Measurements from ENCODE around the gene SEL1L2.

The SEL1L2 gene

DNA sequence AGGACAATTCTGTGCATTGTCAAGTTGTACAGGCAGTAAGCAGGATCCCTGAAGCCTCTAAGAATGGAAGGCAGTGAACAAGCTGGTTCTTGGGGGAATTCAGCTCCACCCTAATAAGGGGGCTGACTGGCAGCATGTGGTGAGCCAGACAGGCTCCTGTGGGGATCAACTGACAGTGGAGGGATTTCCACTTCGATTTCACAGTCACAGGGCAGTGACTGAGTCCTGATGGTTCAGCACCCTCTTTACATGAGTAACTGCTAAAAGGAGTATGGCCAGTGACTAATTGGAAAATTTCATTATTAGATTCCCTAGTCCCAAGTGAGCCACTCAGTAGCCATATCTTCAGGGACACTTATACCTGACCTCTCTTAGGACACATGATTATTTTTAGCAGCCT is 127.2 kb downstream of the SEL1L2 start:
- H3K4me1 Mint-ChIP-seq (ENCODE audit: low read depth): no peaks in the 10 kb centered on the region
- H3K4me3 Mint-ChIP-seq: no peak overlapping the region
- H3K36me3 Mint-ChIP-seq (ENCODE audit: low read depth): no peaks in the 10 kb centered on the region
- H3K27me3 Mint-ChIP-seq: peaks cover 8% of the 10 kb centered on the region
- H3K27ac Mint-ChIP-seq: no peak overlapping the region
- peaks cover 4% of the 10 kb centered on the region for H3K9me3 Mint-ChIP-seq

DNA sequence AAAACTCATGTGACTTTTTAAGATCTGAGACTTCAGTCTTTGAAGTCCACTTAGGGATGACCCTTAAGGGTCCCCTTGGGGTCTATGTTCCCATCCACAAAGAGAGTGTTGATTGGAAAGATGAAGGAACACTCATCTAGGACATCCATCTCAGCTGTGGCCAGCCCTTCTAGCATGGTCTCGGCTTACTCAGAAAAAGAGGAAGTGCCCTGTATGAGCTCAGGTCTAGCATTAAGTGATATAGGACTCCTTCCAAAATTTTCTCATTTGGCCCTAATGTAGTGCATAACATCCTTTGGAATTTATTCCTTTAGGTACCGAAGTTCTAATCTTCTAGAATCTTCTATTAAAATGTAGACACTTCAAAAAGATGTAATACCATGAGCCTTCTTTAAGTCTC is 128.2 kb downstream of the SEL1L2 start:
- Mint-ChIP-seq H3K9me3 (peaks cover 4% of the 10 kb centered on the region), H3K27ac (no peak overlapping the region), H3K36me3 (ENCODE audit: low read depth) (no peaks in the 10 kb centered on the region), H3K4me1 (ENCODE audit: low read depth) (no peaks in the 10 kb centered on the region), H3K27me3 (peaks cover 8% of the 10 kb centered on the region), H3K4me3 (no peak overlapping the region)

DNA sequence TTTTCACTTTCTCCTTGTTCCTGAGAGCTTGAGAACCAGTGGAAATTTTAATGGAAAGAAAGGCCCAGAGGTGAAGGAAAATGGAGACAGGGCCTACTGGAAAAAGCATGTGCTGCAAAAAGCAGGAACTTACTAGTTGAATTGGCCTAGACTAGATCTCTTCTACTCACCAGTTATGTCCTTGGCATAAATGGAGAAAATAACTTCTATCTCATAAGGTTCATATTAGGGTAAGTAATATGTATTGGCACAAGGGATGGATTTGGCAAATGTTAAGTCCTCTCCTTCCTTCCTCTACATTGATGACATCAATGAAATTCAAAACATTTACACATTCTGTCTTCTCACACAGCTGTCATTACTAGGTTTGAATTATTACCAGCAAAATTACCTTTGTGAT is 131.5 kb downstream of the SEL1L2 start:
- Mint-ChIP-seq H3K27ac (no peak overlapping the region), H3K9me3 (peaks cover 4% of the 10 kb centered on the region), H3K4me3 (no peak overlapping the region), H3K27me3 (peaks cover 4% of the 10 kb centered on the region), H3K36me3 (ENCODE audit: low read depth) (no peaks in the 10 kb centered on the region), H3K4me1 (ENCODE audit: low read depth) (no peaks in the 10 kb centered on the region)

DNA sequence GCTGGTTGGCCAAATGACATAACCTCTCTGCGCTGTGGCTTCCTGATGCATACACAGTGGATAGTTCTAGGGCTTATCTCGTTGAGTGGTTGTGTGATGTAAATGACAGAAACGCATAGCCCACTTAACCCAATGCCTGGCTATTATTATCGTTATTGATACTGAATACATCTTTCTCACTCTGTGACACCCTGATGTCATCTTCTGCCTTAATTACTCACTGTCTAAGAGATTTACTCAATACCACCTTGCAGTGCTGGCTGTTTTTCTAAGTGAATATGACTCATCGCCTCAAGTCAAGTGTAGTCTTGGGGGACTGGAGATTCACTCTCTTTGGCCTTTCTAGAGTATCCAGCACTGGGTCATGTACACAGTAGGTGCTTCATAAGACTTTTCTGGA is 132.0 kb downstream of the SEL1L2 start:
- no peak overlapping the region for H3K4me3 Mint-ChIP-seq
- peaks cover 4% of the 10 kb centered on the region for H3K9me3 Mint-ChIP-seq
- no peaks in the 10 kb centered on the region for H3K36me3 Mint-ChIP-seq (ENCODE audit: low read depth)
- no peaks in the 10 kb centered on the region for H3K4me1 Mint-ChIP-seq (ENCODE audit: low read depth)
- peaks cover 4% of the 10 kb centered on the region for H3K27me3 Mint-ChIP-seq
- H3K27ac Mint-ChIP-seq: no peak overlapping the region

DNA sequence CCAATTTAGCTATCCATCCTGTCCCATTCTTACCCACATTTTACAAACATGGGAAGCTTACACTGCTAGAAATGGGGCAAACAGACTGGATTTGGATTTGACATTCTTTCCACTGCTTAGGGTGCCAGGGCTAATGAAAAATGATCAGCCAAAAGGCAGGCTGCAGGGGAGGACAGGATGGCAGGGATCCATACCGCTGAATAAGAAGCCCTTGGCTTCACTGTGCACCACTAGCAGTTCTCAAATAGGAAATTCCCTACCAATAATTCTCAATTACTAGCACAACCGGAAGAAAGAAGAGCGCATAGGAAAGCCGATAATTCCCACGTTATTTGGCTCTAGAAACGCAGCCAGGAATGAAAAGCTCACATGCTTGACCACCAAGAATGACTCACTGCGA is 132.5 kb downstream of the SEL1L2 start:
- H3K27me3 Mint-ChIP-seq: peaks cover 4% of the 10 kb centered on the region
- H3K4me3 Mint-ChIP-seq: no peak overlapping the region

DNA sequence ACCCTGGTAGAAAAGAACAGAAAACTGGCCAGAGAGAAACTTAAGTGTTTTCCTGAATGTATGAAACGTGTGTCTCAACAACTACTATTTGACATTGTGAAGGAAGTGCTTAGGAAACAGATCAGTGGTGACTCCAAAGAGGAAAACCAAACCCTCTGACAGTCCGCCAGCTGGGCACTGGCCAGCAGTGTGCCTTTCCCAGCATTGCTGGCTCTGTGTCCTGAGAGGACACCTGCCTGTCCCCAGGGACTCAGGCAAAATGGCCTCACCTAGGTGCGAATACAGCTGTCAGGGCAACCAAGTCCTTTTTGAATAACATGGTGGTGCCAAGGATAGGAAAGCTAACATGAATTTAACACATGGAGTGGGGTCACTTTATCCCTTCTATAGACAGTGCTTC is 133.1 kb downstream of the SEL1L2 start:
- Mint-ChIP-seq H3K27ac (no peak overlapping the region), H3K4me3 (no peak overlapping the region), H3K27me3 (peaks cover 4% of the 10 kb centered on the region), H3K9me3 (peaks cover 4% of the 10 kb centered on the region), H3K36me3 (ENCODE audit: low read depth) (no peaks in the 10 kb centered on the region), H3K4me1 (ENCODE audit: low read depth) (no peaks in the 10 kb centered on the region)

More for the DNA sequence above, 132.5 kb downstream of the SEL1L2 start:
- no peaks in the 10 kb centered on the region for H3K4me1 Mint-ChIP-seq (ENCODE audit: low read depth)
- H3K9me3 Mint-ChIP-seq: peaks cover 4% of the 10 kb centered on the region
- no peak overlapping the region for H3K27ac Mint-ChIP-seq
- H3K36me3 Mint-ChIP-seq (ENCODE audit: low read depth): no peaks in the 10 kb centered on the region

DNA sequence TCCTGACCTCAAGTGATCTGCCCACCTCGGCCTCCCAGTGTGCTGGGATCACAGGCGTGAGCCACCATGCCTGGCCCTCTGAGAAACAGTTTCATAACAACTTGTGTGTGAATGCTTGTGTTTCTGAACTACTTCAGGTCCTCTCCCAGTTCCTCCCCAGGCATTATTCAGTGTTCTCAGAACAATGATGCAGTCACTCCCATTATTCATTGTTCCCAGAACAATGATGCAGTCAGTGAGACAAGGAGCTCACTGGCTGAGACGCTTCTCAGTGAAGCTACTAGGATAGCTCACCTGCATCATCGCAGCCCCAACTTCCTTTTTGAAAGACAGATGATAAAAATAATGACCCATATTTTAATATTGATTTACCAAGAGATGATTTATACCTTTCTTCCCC is 134.1 kb downstream of the SEL1L2 start:
- no peak overlapping the region for H3K27ac Mint-ChIP-seq

DNA sequence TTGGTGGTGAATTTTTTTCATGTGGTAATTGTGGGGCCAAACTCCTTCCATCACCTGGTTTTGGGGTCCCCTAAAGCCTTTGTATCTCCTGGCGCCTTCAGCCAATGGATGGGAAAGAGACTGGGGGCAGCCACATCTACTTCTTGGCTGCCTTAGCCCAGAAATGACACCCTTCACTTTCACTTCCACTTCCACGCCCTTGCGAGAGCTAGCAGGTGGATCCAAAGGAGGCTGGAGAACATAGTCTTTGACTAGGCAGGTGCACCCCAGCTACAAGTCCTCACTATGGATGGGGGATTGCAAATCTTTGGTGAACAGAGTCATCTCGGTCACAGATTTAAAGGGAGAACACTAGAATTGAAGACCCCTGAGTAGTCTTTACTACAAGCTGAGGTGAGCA is 134.8 kb downstream of the SEL1L2 start:
- Mint-ChIP-seq H3K36me3 (ENCODE audit: low read depth) (no peaks in the 10 kb centered on the region), H3K9me3 (peaks cover 4% of the 10 kb centered on the region), H3K4me3 (no peak overlapping the region), H3K4me1 (ENCODE audit: low read depth) (no peaks in the 10 kb centered on the region), H3K27ac (no peak overlapping the region), H3K27me3 (peaks cover 4% of the 10 kb centered on the region)

More for the DNA sequence above, 134.1 kb downstream of the SEL1L2 start:
- no peaks in the 10 kb centered on the region for H3K4me1 Mint-ChIP-seq (ENCODE audit: low read depth)
- H3K4me3 Mint-ChIP-seq: no peak overlapping the region
- H3K9me3 Mint-ChIP-seq: peaks cover 4% of the 10 kb centered on the region
- peaks cover 4% of the 10 kb centered on the region for H3K27me3 Mint-ChIP-seq
- H3K36me3 Mint-ChIP-seq (ENCODE audit: low read depth): no peaks in the 10 kb centered on the region

DNA sequence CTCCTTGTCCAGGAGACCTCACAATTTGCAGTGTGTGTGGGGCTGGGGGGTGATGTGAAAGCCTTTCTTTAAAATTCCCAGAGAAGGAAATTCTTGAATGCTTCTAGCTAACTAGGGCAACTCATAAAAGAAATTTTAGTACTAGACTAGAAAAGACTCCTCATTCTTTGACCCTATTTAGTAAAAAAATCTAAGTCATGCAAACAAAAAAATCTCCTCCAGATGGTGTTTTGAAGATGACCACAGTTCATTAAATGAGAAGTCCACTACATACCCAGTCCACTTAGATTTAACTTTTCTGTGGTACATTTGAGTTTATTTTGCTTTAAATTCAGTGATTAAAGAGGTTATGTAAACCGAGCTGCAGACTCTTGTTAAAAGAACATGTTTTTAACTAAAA is 138.1 kb downstream of the SEL1L2 start:
- Mint-ChIP-seq H3K27ac (no peak overlapping the region), H3K36me3 (ENCODE audit: low read depth) (no peaks in the 10 kb centered on the region), H3K4me1 (ENCODE audit: low read depth) (no peaks in the 10 kb centered on the region), H3K4me3 (no peak overlapping the region), H3K9me3 (no peaks in the 10 kb centered on the region), H3K27me3 (no peaks in the 10 kb centered on the region)

DNA sequence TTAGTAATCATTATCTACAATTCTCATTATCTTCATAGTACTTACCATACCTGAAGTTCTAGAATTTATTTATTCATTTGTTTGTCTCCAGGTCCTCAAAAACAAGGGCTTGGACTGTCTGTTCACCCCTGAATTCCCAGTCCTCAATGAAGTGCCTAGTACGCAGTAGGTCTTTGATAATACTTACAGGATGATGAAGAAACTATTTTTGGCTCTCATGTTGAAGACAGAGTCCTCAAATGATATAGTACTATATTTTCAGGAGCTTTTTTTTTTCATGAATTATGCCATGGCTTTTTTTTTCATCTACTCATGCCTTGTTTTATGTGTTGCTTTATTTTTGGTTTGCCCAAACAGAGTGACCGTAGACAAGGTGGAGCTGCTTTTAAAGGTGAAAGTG is 139.1 kb downstream of the SEL1L2 start:
- Mint-ChIP-seq H3K4me3 (no peak overlapping the region), H3K36me3 (ENCODE audit: low read depth) (no peaks in the 10 kb centered on the region), H3K27me3 (no peaks in the 10 kb centered on the region), H3K9me3 (no peaks in the 10 kb centered on the region), H3K27ac (no peak overlapping the region), H3K4me1 (ENCODE audit: low read depth) (no peaks in the 10 kb centered on the region)

DNA sequence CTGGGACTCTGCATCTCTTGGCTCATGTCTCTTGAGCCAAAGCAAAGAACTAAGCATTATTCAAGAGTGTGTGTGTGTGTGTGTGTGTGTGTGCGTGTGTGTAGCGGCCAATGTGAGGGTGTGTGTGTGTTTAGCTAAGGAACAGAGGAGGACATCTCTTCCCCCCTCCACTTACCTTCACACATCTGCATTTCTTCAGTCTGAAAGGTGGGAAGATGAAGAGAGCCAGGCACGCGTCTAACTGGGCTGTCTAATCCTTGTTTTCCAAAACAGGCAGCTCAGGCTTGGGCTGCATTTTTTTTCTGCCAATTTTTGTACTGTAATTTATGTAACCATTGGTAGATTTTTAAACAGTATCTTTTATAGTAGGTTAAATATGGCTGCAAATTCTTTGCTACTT is 146.1 kb downstream of the SEL1L2 start:
- no peaks in the 10 kb centered on the region for H3K4me1 Mint-ChIP-seq (ENCODE audit: low read depth)
- H3K4me3 Mint-ChIP-seq: no peak overlapping the region
- no peaks in the 10 kb centered on the region for H3K36me3 Mint-ChIP-seq (ENCODE audit: low read depth)
- peaks cover 16% of the 10 kb centered on the region for H3K27me3 Mint-ChIP-seq
- H3K9me3 Mint-ChIP-seq: no peaks in the 10 kb centered on the region
- H3K27ac Mint-ChIP-seq: no peak overlapping the region

DNA sequence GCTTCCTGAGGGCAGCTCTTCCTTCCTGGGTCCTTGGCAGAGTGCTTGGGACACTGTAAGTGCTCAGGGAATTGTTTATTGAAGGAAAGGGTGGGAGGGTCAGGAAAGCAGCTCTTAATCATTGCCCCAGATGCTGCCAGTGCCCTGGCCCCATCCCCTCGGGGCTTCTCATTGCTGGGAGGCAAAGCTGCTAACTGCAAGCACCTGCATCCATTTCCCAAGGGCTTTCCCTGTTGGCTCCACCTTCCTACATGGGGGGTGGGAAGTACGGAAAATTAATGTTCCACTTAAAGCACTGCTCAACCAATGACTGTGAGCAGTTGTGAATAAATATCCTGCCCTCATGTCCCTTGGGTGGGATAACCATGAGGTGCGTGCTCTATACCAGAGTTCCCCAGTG is 149.2 kb downstream of the SEL1L2 start:
- Mint-ChIP-seq H3K27ac (no peak overlapping the region), H3K27me3 (peaks cover 16% of the 10 kb centered on the region), H3K4me3 (no peak overlapping the region), H3K36me3 (ENCODE audit: low read depth) (no peaks in the 10 kb centered on the region), H3K9me3 (no peaks in the 10 kb centered on the region), H3K4me1 (ENCODE audit: low read depth) (no peaks in the 10 kb centered on the region)

DNA sequence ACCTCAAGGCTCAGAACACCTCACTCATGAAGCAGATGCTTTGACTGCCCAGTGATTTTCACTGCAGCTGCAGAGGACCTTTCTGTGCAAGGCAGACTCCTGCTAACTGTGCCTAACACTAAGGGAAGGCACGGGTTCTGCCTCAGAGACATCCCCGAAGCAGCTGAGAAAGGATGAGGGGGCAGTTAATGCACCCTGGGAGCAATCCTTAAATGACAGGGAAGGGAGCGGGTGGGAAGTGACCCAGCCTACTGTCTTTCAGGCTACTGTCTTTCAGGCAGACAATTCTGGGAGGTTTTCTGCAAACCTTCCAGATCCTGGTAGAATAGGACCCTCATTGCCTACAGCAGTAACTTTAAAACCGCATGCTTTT is 150.3 kb downstream of the SEL1L2 start:
- H3K27me3 Mint-ChIP-seq: peaks cover 16% of the 10 kb centered on the region
- H3K36me3 Mint-ChIP-seq (ENCODE audit: low read depth): no peaks in the 10 kb centered on the region
- no peak overlapping the region for H3K27ac Mint-ChIP-seq
- H3K4me1 Mint-ChIP-seq (ENCODE audit: low read depth): no peaks in the 10 kb centered on the region
- no peaks in the 10 kb centered on the region for H3K9me3 Mint-ChIP-seq
- H3K4me3 Mint-ChIP-seq: no peak overlapping the region

DNA sequence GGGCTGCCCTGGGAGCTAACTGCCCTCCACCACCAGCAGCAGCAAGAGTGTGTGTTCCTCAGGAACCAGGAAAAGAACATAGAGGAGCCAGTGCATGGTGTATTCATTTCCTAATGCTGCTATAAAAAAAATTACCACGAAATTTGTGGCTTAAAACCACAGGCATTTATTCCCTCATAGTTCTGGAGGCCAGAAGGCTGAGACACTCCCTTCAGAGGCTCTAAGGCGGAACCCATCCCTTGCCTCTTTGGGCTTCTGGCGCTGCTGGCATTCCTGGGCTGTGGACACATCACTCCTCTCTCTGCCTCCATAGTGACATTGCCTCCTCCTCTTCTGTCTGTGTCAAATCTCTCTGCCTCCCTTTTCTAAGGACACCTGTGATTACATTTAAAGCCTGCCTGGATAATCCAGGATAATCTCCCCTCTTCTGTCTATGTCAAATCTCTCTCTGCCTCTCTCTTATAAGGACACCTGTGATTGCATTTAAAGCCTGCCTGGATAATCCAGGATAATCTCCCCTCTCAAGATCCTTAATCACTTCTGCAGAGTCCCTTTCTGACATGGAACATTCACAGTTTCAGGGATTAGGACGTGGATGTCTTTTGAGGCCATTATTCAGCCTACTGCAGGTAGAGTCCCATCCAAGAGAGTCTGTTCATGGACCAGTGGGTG is 150.9 kb downstream of the SEL1L2 start:
- Mint-ChIP-seq H3K4me1 (ENCODE audit: low read depth) (no peaks in the 10 kb centered on the region), H3K27ac (no peak overlapping the region), H3K36me3 (ENCODE audit: low read depth) (no peaks in the 10 kb centered on the region), H3K27me3 (peaks cover 16% of the 10 kb centered on the region), H3K9me3 (no peaks in the 10 kb centered on the region), H3K4me3 (no peak overlapping the region)

DNA sequence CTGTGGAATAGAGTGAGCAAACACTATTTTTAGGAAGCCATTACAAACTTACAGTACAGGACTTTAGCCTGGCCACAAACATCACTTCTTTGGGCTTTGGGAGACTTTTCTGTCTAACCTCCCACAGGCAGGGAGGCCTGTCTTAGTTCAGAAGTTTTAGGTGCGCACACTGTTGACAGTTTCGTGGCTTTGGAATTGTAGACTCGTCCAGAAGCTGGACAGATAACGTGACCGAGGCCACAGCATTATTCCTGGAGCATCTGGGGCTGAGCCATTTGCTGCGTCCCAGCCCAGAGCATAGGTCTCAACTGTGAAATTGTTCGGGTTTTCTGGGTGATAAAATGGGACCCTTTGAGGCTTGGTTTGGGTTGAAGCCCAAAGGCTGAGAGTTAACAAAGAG is 151.8 kb downstream of the SEL1L2 start:
- peaks cover 11% of the 10 kb centered on the region for H3K27me3 Mint-ChIP-seq
- H3K36me3 Mint-ChIP-seq (ENCODE audit: low read depth): no peaks in the 10 kb centered on the region
- no peak overlapping the region for H3K27ac Mint-ChIP-seq
- no peak overlapping the region for H3K4me3 Mint-ChIP-seq
- no peaks in the 10 kb centered on the region for H3K4me1 Mint-ChIP-seq (ENCODE audit: low read depth)
- no peaks in the 10 kb centered on the region for H3K9me3 Mint-ChIP-seq

DNA sequence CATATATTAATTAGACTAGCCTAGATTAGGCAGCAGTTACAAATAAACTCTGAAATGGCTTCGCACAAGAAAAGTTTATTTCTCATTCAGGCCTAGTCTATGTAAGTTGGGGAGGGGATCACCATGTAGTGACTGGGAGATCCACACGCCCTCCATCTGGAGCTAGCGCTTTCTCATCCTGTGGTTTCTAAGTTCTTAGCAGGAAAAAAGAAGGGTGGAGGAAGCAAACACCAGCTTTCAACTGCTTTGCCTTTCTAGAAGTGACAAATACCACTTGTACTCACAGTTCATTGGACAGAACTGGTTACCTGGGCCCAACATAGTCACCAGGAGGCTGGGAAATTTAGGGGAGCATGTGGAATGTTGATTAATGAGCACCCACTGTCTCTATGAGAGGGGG is 158.9 kb downstream of the SEL1L2 start:
- no peaks in the 10 kb centered on the region for H3K36me3 Mint-ChIP-seq (ENCODE audit: low read depth)
- H3K9me3 Mint-ChIP-seq: peaks cover 7% of the 10 kb centered on the region
- peaks cover 10% of the 10 kb centered on the region for H3K27me3 Mint-ChIP-seq
- no peak overlapping the region for H3K4me3 Mint-ChIP-seq
- H3K4me1 Mint-ChIP-seq (ENCODE audit: low read depth): no peaks in the 10 kb centered on the region
- H3K27ac Mint-ChIP-seq: no peak overlapping the region
